ENCODE measurements around the gene ROBO1.

The ROBO1 gene

DNA sequence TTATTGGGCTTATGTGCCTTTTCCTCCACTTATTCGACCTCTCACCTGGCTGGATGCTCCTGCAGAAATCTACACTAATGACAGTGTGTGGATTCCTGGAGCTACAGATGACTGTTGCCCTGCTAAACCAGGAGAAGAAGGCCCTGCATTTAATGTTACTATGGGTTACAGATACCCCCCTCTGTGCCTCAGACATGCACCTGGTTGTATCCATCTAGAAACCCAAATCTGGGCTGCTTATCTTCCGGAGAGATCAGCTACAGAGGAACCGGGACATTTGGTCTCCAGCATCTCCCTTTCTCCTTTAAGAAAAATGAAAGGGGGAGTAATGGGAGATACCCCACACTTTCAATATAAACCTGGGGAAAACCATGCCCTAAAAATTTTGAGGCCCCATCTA lies 710.0 kb downstream of the ROBO1 start:
- no peak for DNase-seq

- peak in 1 of 14 donors; percentile 0 for DNase-seq
Observed at GRCh38 chr3:79056498-79056897, 711.3 kb downstream of the ROBO1 start.

DNA sequence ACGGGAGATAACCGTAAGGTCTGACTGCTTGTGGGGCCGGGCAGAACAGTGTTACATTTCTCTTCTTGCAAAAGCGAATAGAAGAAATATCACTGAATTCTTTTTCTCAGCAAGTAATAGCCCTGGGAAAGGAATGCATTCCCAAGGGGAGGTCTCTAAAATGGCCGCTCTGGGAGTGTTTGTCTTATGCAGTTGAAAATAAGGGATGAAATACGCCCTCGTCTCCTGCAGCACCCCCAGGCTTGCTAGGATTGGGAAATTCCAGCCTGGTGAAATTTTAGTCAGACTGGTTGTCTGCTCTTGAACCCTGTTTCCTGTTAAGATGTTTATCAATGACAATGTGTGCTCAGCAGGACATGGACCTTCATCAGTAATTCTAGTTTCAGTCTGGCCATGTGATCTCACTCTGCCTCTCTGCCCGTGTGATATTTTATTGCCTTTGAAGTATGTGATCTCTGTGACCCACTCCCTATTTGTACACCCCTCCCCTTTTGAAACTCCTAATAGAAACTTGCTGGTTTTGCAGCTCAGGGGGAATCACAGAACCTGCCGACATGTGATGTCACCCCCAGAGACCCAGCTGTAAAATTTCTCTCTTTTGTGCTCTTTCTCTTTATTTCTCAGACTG lies 715.6 kb downstream of the ROBO1 start:
- DNase-seq: no peak

GRCh38 chr3:79047581-79047980 lies 720.2 kb downstream of the ROBO1 start:
- DNase-seq: no peak

GRCh38 chr3:79041621-79042020 lies 726.2 kb downstream of the ROBO1 start:
- DNase-seq: no peak

- no peak for DNase-seq
Observed at GRCh38 chr3:79040701-79041100, 727.1 kb downstream of the ROBO1 start.

- DNase-seq: no peak
Observed at GRCh38 chr3:79040091-79040490, 727.7 kb downstream of the ROBO1 start.

DNA sequence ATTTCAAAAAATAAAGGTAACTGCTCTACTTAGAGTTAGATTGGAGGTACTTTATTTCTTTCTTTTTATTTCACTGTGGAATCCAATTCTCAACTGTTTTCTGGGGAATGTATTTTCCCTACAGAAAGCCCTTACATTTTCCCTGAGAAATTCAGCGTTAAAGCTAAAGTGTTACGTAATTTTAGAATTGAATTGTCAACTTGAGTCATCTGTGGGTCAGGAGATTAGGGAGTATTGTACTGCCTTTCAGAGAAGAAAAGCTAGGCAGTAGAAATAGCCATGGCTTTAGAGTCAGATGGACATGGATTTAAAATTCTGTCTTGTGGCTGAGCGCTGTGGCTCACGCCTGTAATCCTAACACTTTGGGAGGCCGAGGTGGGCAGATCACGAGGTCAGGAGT lies 728.6 kb downstream of the ROBO1 start:
- DNase-seq: no peak

DNA sequence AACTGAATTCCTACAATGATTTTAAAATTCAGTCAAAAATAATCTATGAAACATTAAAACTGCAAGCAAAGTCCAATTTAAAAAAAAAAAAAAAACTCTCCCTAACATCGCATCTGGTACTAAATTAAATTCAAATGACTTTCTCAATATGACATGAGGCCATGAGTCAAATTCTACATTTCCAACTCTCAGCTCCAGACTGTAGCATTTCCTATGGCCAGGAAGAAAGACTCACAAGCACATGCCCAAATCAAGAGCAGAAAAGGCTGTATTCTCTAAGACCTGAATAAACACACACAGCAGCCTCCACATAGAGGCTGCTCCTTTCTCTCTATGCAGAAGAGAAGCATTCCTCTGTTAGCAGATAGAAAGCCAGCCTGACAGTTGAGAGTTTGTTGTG lies 729.2 kb downstream of the ROBO1 start:
- DNase-seq: no peak

GRCh38 chr3:79038057-79038456 lies 729.7 kb downstream of the ROBO1 start:
- no peak for DNase-seq

- DNase-seq: peak in 2 of 14 donors; percentile 17 to 21
Observed at GRCh38 chr3:79032686-79033318, 735.0 kb downstream of the ROBO1 start.

DNA sequence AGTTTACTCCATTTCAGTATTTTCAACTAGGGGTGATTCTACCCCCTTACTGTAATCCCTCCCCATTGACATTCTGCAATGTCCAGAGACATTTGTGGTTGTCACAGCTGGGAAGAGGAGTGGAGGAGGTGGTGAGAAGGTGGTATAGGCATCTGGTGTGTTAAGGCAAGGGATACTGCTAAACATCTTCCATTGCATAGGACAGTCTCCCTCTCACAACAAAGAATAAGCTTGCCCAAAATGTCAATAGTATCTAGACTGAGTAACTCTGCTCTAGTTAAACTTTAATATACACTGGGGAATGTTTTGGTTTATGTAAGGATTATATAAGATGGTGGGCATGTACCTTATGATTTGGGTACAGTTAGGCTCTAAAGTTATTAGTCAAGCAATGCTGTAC lies 737.6 kb downstream of the ROBO1 start:
- DNase-seq: no peak

DNA sequence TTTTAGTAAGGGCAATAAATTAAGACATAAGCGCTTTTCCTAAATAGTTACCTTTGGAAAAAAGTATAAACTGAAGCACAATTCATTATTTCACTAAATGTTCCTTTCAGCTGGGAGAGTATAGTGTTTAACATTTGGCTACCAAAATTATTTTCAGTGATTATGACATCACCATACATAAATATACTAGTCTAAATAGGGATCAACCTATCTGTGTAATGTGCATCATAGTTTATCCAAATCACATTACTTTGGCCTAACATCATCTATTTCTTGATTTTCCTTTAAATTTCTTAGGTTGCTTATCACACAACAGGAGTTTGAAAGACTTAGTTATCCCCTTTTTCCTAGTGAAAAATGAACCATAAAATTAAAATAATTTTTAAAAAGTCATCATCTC lies 738.9 kb downstream of the ROBO1 start:
- no peak for DNase-seq

DNA sequence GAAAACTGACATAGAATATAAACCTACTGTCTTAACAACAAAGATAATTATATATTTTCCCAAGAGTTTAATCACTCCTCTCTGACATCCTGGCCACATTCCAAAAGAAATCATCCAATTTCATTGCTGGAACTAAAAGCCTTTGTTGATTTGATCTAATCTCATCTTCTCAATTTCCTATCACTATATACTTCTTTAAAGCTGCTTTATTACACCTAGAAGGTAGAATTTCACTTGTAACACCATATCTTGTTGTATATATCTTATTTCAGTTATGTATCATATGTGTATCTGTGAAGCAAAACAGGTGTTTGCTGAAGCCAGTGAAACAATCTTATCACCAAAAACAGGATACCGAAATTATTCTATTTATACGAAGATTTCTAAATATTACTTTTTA lies 740.2 kb downstream of the ROBO1 start:
- no peak for DNase-seq

GRCh38 chr3:79019924-79020173 lies 747.9 kb downstream of the ROBO1 start:
- no peak for DNase-seq

DNA sequence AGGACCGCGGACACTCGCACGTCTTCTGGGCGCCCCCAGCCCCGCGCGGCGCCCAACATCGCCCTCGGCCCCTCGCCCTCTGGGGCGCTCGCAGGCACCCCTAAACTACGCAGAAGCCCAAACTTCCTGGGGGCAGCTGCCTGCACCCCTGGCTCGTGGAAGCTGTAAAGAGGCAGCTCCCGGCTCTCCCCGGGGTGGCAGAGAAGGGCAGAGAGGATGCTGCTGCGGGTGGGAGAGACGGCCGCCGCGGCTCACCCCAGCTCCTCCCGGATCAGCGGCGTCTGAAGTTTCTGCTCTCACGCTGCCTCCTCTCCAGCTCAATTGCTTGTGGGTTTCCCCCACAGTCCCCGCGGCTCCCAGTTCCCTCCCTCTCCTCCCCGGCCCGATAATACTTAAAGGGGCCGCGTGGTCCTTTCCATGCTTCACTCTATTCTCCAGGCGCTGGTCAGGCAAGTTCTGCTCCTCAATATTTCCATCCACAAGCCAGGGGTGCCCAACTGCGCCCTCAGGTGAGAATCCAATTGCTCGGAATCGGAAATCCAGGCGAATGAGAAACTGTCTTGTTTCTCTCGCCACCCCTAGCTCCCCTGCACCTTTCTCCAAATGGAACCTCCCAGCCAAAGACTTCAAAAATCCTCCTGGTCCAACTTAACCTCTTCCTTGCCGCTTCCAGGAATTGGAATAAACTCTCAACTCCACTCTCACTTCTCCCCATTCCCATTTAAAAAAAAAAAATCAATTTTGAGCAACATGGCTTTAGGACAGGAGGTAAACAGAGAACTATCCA lies 748.5 kb downstream of the ROBO1 start:
- peak in 13 of 14 donors; percentile 29 to 97 (median 76) for DNase-seq

DNA sequence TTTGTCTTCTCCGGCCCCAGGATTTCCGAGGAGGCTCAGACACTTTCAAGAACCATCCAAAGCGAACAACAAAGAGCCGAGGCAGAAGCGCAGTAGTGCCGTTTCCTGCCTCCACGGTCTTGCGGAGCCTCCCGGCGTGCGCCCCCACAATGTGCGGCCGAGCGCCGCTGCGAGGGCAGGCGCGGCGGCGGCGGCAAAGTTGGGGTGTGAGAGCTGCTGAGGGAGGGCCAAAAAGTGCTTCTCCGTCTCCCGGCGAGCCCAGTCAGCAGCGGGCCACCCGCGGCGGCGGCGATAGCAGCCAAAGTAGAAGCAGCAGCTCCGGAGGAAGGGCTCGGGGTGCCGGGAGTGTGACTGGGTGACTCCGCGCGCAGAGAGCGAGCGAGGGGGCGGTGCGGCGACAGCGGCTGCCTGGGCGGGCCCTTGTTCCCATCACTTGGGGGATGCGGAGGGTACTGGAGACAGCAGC lies 749.1 kb downstream of the ROBO1 start:
- peak in 11 of 14 donors; percentile 29 to 90 (median 76) for DNase-seq

DNA sequence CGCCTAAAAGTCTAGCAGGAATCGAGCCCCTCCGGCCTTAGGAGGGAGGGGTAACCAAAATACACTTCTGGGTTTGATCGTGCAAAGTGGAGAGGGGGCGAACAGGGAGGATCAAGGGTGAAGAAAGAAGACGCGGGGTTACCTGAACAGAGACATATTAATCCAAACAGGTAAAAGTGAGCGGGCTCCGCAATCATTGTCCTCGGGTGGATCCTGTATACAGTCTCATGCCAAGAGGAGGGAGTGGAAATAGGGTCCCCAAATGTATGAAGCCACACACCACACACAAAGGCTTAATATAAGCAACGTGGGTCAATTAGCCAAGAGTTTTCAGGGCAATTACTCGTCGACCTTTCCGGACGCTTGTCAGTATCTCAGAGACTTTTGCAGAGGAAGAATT lies 749.5 kb downstream of the ROBO1 start:
- peak in 1 of 14 donors; percentile 53 for DNase-seq

GRCh38 chr3:79016587-79017376 lies 751.0 kb downstream of the ROBO1 start:
- peak in 1 of 14 donors; percentile 40 for DNase-seq

- DNase-seq: no peak
Observed at GRCh38 chr3:79015854-79016253, 751.9 kb downstream of the ROBO1 start.

DNA sequence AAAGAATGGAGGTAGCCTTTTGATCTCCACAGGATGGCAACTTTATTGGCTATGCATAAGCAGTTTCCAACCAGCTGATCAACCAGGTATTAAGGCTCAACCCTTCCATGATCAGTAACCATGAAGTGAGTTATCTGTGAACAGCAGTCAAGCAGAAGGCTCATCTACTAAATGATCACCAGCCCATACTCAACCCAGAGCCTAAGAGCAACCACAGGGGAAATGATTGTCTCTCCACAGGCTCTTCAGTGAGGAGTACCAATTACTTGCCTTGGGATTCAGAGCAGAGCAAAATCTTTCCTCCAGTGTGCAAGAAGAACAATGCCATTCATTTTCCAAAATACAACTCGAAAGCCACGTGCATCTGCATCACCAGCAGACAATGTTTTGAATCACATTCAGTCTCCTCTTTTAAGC lies 754.8 kb downstream of the ROBO1 start:
- peak in 7 of 14 donors; percentile 13 to 81 (median 33) for DNase-seq

- DNase-seq: peak in 1 of 14 donors; percentile 68
Observed at GRCh38 chr3:79012530-79012913, 755.3 kb downstream of the ROBO1 start.
